Fibroblast of villous mesenchyme (primary cell): ENCODE data around the gene ZNF660. TPM values are rescaled to one million over a fixed set of nuclear protein-coding genes. Genes with fewer than 3 reads are reported as not detected.
A peak's percentile ranks its signal among the peaks of the same experiment; 100 is the strongest.

ENCODE experiments used
- DNase-seq: peaks from one replicate; pipeline ENCODE4 v3.0.0-alpha.2; 2010; ENCODE audit warnings: low read depth
- H3K4me3 ChIP-seq: 2 replicates; pipeline ENCODE4 v1.5.1; 2011; ENCODE audit warnings: low read depth, mild to moderate bottlenecking, low read length
- total RNA-seq: library from RNA; depleted of rRNA; stranded (reverse); fragments of >200 nt; gene quantifications from 2 replicates; pipeline ENCODE4 v1.2.3, GENCODE V29; 2012
- TF ChIP-seq, protein P1 (sequence below): IDR thresholded peaks from 2 replicates; pipeline ENCODE4 v1.5.1; 2012; ENCODE audit warnings: low read depth, mild to moderate bottlenecking, low read length; ENCODE audit not compliant: insufficient read depth

ZNF660 gene
- total RNA-seq, 1 donor: 3.0 TPM

DNA sequence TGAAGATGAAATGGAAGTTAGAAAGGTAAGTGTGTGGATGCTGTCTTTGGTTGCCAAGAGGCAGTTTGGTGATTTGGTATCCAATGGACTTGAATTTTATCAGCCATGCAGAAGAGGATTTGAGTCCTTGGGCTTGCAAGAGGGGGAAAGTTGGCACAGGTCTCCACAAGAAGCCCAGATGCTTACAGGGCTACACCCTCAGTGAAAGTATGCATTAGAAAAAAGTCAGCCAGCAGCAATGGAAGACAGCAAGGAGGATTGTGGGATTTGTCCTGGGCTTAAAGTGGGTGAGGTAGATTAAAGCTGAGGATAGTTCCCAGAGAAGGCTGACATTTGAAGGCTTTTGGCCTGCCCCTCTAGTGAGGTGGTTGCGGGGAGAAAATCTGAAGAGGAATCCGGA lies 17.0 kb downstream of the ZNF660 start:
- H3K4me3 ChIP-seq: no peak overlapping the region
- no peak for DNase-seq
- TF ChIP-seq, protein P1, sequence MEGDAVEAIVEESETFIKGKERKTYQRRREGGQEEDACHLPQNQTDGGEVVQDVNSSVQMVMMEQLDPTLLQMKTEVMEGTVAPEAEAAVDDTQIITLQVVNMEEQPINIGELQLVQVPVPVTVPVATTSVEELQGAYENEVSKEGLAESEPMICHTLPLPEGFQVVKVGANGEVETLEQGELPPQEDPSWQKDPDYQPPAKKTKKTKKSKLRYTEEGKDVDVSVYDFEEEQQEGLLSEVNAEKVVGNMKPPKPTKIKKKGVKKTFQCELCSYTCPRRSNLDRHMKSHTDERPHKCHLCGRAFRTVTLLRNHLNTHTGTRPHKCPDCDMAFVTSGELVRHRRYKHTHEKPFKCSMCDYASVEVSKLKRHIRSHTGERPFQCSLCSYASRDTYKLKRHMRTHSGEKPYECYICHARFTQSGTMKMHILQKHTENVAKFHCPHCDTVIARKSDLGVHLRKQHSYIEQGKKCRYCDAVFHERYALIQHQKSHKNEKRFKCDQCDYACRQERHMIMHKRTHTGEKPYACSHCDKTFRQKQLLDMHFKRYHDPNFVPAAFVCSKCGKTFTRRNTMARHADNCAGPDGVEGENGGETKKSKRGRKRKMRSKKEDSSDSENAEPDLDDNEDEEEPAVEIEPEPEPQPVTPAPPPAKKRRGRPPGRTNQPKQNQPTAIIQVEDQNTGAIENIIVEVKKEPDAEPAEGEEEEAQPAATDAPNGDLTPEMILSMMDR: no peak

DNA sequence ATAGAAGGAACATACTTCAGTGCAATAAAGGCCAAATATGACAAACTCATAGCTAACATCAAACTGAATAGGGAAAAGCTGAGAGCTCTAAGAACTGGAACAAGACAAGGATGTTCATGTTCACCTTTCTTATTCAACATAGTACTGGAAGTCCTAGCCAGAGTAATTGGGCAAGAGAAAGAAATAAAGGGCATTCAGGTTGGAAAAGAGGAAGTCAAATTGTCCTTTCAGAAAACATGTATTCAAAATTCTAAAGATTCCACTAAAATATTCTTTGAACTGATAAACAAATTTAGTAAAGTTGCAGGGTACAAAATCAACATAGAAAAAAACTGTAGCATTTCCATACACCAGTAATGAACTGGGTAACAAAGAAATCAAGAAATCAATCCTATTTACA lies 27.9 kb downstream of the ZNF660 start:
- DNase-seq: no peak
- TF ChIP-seq, protein P1: no peak
- H3K4me3 ChIP-seq: no peak overlapping the region

DNA sequence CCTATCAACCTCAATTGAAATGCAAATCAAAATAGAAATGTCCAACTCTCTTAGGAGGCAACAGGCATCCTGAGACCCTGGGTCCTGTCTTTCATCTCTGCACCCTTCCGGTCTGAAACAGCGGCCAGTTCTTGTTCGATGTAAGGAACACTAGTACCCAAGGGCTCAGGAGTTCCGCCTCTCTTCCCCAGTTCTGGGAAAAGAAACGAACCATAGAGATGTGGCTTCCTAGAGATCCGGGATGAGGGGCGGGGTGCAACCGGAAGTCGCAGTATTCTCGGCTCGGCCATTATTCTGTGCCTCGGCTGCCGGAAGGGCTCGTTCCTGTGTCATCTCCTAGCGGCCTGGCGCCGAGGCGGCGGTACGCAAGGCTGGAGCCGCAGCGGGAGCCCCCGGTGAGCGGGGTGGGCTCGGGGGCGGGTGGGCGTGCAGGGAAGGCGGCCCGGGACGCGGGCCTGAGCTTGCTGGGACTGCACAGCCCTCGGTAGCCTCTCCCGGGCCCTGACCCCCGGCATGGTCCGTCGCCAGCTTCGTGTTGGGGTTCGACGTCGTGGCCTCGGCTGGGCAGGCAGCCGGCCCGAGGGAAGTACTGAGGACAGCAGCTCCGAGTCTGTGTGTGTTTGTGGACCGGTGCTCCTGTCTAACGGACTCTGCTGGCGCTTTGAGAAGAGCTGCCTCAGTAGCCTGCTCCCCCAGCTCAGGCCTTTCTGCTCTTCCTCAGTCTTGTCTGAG lies 40.2 kb downstream of the ZNF660 start, which contains the start of gene ZNF197:
ZNF197 (plus strand) TSS at position 288 of the 732 bp plus-strand sequence. CDS start 4,119 bp downstream, outside the sequence.
- TF ChIP-seq, protein P1: no peak
- peak within 1 kb of the TSS; percentile 80 for H3K4me3 ChIP-seq
- DNase-seq: peak; percentile 87

DNA sequence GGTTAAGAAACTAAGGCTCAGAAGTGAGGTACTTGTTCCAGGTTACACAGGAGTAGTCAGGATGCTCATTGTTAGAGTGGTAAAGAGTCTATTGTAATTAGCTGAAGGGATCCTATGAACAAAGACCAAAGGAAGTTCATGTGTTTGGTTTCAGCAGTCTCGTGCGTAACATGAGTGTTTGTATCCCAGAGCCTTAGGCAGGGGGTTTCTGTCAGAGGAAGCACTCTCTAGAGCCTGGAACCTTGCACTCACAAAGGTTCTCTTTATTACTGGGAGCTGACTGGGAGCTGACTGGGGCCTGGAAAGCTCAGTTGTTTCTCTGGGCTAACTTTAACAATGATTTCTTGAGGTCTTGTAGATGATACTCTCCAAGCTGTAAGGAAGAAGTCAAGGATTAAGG lies 44.0 kb downstream of the ZNF660 start:
- H3K4me3 ChIP-seq: no peak overlapping the region
- no peak for DNase-seq
- TF ChIP-seq, protein P1: no peak

DNA sequence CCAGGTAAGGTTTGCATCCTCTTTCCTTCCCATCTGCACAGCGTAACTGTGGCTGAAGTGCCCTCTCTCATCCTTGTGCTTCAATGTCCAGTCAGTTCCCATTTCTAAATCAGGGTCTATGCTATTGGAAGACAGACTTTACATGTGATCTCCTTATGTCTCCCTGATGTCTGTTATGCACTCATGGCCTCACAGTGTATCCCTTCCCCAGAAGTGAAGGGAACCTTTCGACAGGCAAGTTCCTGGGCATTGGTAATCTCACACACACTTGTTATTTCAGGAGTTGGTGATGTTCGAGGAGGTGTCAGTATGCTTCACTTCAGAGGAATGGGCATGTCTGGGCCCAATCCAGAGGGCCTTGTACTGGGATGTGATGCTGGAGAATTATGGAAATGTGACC lies 47.4 kb downstream of the ZNF660 start:
- no peak for DNase-seq
- TF ChIP-seq, protein P1: no peak
- no peak overlapping the region for H3K4me3 ChIP-seq

DNA sequence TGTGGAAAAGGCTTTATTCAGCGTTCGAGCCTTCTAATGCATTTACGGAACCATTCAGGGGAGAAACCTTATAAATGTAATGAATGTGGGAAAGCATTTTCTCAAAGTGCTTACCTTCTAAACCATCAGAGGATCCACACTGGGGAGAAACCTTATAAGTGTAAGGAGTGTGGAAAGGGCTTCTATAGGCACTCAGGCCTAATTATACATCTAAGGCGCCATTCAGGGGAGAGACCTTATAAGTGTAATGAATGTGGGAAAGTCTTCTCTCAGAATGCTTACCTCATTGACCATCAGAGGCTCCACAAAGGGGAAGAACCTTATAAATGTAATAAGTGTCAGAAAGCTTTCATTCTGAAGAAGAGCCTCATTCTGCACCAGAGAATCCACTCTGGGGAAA lies 57.6 kb downstream of the ZNF660 start:
- DNase-seq: no peak

More for the DNA sequence above, 57.6 kb downstream of the ZNF660 start:
- no peak overlapping the region for H3K4me3 ChIP-seq
- TF ChIP-seq, protein P1: no peak
